GM18907 (cell line): ENCODE measurements around the gene GSPT1.

Experiments used
- ATAC-seq: cut with Tn5 transposase; IDR thresholded peaks from one replicate; pipeline ENCODE4 v1.9.1; 2021; ENCODE audit warnings: mild to moderate bottlenecking, moderate library complexity; ENCODE audit not compliant: unreplicated experiment

GSPT1 gene

GRCh38 chr16:11913425-11914079 is 2.2 kb downstream of the GSPT1 start:
- no peak for ATAC-seq

- ATAC-seq = no peak
Measured at GRCh38 chr16:11909653-11910545, 5.9 kb downstream of the GSPT1 start.

- no peak for ATAC-seq
Measured at GRCh38 chr16:11907160-11907970, 8.4 kb downstream of the GSPT1 start.

- ATAC-seq = no peak
Measured at GRCh38 chr16:11903906-11904305, 11.8 kb downstream of the GSPT1 start.

- no peak for ATAC-seq
Measured at GRCh38 chr16:11901091-11901490, 14.7 kb downstream of the GSPT1 start.

GRCh38 chr16:11896486-11897176 is 19.1 kb downstream of the GSPT1 start:
- ATAC-seq = no peak

- ATAC-seq = no peak
Measured at GRCh38 chr16:11893571-11893970, 22.2 kb downstream of the GSPT1 start.

- no peak for ATAC-seq
Measured at GRCh38 chr16:11892761-11893160, 23.0 kb downstream of the GSPT1 start.

- no peak for ATAC-seq
Measured at GRCh38 chr16:11890231-11890965, 25.4 kb downstream of the GSPT1 start.

GRCh38 chr16:11886881-11887280 is 28.9 kb downstream of the GSPT1 start:
- no peak for ATAC-seq

- no peak for ATAC-seq
Measured at GRCh38 chr16:11884035-11884434, 31.7 kb downstream of the GSPT1 start.

- ATAC-seq = no peak
Measured at GRCh38 chr16:11880007-11880406, 35.7 kb downstream of the GSPT1 start.

GRCh38 chr16:11877374-11877773 is 38.4 kb downstream of the GSPT1 start:
- ATAC-seq = no peak

- no peak for ATAC-seq
Measured at GRCh38 chr16:11876306-11876705, 39.5 kb downstream of the GSPT1 start.

- ATAC-seq = no peak
Measured at GRCh38 chr16:11875721-11876120, 40.0 kb downstream of the GSPT1 start.

- no peak for ATAC-seq
Measured at GRCh38 chr16:11871193-11871592, 44.6 kb downstream of the GSPT1 start.

- no peak for ATAC-seq
Measured at GRCh38 chr16:11870399-11870798, 45.4 kb downstream of the GSPT1 start.

- ATAC-seq = no peak
Measured at GRCh38 chr16:11869353-11870228, 46.2 kb downstream of the GSPT1 start.

- no peak for ATAC-seq
Measured at GRCh38 chr16:11868412-11868980, 47.3 kb downstream of the GSPT1 start.
